HL-60 (cell line): Measurements from ENCODE around the gene LIPI.
"Not testable (repeated sequence)": the region's sequence is repeated elsewhere in the genome, so short reads cannot be mapped to it uniquely, and the experiment has no call there.

ENCODE experiments used
- GABPA ChIP-seq: IDR thresholded peaks from 2 replicates; pipeline ENCODE4 v1.6.1; 2012; ENCODE audit warnings: low read depth
- POLR2AphosphoS5 ChIP-seq: IDR thresholded peaks from 2 replicates; pipeline ENCODE4 v1.6.1; 2012; ENCODE audit warnings: low read depth
- SPI1 ChIP-seq: IDR thresholded peaks from 2 replicates; pipeline ENCODE4 v1.6.1; 2012; ENCODE audit warnings: low read depth, mild to moderate bottlenecking, borderline replicate concordance
- TF ChIP-seq, protein P1 (sequence below): IDR thresholded peaks from one replicate; pipeline ENCODE4 v1.5.1; 2011; ENCODE audit warnings: low read length, control low read depth, inconsistent platforms; ENCODE audit not compliant: insufficient read depth

DNA sequence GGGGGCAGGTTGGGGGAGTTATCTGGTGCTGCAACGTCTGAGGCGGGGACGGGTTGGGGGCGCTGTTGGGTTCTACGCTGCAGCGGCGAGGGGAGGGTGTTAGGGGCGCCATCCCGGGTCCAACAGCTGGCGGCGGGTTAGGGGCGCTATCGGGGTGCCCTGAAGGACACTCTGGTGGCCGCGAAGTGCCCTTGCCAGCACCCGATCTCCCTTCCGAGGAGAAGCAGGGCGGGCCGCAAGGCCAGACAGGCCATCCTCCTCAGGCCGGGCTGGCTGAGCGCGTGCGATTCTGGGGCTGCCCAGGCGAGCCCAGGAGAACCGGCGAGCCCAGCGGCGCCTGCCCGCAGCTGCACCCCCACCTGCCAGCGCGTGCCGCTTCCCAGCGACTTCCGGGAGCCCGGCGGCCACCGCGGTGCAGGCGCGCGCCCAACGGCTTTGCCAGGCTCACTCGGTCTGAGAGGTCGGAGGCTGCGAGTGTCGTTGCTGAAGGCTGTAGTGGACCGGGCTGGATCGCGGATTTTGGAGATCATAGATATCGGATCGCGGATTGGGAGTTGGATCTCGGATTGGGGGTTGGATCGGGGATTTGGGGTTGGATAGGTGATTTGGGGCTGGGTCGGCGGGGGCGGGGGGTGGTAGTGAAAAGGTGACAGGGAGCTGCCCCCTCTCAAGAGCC, 147.0 kb downstream of the LIPI start:
- TF ChIP-seq, protein P1, sequence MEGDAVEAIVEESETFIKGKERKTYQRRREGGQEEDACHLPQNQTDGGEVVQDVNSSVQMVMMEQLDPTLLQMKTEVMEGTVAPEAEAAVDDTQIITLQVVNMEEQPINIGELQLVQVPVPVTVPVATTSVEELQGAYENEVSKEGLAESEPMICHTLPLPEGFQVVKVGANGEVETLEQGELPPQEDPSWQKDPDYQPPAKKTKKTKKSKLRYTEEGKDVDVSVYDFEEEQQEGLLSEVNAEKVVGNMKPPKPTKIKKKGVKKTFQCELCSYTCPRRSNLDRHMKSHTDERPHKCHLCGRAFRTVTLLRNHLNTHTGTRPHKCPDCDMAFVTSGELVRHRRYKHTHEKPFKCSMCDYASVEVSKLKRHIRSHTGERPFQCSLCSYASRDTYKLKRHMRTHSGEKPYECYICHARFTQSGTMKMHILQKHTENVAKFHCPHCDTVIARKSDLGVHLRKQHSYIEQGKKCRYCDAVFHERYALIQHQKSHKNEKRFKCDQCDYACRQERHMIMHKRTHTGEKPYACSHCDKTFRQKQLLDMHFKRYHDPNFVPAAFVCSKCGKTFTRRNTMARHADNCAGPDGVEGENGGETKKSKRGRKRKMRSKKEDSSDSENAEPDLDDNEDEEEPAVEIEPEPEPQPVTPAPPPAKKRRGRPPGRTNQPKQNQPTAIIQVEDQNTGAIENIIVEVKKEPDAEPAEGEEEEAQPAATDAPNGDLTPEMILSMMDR: not testable (repeated sequence)
- TF ChIP-seq POLR2AphosphoS5, GABPA, SPI1: not testable (repeated sequence)
